AML-193 (cell line): ENCODE results near the gene EMID1.
A peak's percentile ranks its signal among the peaks of the same experiment; 100 is the strongest.

Experiments used
- DNase-seq, 2 experiments: peaks; one replicate each; lab custom pipeline; 2025; lab: John Stamatoyannopoulos, UW

Gene EMID1

GRCh38 chr22:29205594-29206371 lies at the start of gene EMID1:
Gene EMID1, plus strand, starts transcription at chr22:29205896. Its CDS starts 143 bp downstream, at chr22:29206039.
- DNase-seq = peak in 1 of 2 experiments; percentile 6

DNA sequence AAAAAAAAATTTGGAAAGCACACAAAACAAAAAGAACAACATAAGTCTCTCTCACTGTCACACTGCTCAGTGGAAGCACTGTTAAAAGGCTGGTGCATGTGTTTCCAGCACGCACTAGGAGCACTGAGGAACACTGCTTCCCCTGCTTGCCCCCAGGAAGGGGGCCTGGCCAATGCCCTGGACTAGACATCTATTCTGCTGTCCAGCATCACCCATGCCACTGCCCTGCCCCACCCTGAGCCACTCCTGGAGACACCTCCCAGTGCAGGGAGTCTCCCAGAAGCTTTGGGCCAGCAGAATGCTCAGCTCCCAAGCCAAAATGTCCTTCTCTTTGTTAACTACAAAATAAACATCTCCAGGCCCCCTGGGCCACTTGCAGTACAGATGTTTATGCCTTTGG lies 49.7 kb upstream of the EMID1 start:
- DNase-seq = no peak

GRCh38 chr22:29156507-29156906 lies 49.2 kb upstream of the EMID1 start:
- DNase-seq = no peak

- DNase-seq = no peak
These were observed 47.7 kb upstream of the EMID1 start for GRCh38 chr22:29157759-29158535.

- no peak for DNase-seq
These were observed 47.1 kb upstream of the EMID1 start for GRCh38 chr22:29158546-29158945.

DNA sequence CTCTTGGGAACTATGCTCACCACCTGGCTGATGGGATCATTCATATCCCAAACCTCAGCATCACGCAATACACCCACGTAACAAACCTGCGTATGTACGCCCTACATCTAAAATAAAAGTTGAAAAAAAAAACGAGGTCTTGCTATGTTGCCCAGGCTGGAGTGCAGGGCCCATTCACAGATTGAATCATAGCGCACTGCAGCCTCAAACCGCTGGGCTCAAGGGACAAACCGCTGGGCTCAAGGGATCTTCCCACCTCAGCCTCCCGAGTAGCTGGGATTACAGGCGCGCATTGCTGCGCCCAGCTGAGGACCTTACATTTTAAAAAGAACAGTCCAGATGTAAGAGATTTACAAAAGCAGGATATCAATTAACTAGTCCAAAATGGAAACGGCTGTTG lies 41.9 kb upstream of the EMID1 start:
- DNase-seq = no peak

- no peak for DNase-seq
These were observed 40.2 kb upstream of the EMID1 start for GRCh38 chr22:29165321-29166060.

DNA sequence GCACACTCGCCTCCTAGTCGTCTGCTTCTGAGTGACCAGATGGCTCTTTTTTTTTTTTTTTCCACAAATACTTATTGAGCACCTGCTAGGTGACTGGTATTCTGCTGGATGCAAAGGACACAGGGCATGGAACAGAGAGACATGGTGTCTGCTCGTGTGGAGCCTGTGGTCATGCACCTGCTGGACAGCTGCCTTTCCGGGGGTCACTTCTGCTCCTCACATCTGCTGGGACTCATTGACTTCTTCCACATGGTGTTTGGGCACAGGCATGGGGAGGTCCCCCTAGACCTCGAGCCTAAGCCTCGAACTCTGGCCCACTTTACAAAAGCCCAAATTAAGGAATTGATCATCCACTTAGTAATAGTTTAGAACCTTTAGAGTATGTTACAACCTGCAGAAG lies 39.5 kb upstream of the EMID1 start:
- DNase-seq = no peak

GRCh38 chr22:29167032-29167911 lies 38.4 kb upstream of the EMID1 start:
- peak; percentile 96 for DNase-seq

DNA sequence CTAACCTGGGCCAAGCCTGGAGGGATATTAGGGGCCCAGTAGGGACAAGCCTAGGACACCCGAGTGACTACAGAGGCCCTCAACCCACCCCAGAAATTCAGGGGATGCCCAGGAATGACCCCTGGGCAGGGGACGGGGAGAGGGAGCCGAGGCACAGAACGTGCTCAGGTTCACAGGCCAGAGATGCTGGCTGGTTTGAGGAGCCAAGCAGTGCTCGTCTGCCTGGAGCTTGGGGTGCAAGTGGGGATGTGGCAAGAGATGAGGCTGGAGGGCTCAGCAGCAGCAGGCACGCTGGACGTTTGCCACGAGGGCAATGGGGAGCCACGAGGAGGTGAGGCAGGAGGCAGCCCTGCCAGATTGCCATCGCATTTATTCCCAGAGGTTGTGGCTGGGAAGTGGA lies 34.0 kb upstream of the EMID1 start:
- no peak for DNase-seq

DNA sequence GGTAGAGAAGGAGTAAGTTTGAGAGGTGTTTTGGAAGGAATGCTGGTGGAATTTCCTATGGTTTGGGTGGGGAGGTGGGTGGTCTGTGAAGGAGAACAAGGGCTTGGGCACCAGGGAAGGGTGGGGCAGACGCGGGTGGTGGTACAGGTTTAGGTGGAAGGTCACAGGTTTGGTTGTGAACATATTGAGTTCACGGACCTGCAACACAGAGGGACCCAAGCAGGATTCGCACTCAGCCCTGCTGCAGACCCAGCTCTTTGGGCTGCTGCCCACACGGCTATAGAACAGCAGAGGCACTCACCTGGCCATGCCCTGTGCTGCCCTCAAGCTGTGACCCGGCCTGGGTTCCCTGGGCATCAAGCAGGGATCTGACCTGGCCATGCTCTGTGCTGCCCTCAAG lies 33.5 kb upstream of the EMID1 start:
- DNase-seq = no peak

DNA sequence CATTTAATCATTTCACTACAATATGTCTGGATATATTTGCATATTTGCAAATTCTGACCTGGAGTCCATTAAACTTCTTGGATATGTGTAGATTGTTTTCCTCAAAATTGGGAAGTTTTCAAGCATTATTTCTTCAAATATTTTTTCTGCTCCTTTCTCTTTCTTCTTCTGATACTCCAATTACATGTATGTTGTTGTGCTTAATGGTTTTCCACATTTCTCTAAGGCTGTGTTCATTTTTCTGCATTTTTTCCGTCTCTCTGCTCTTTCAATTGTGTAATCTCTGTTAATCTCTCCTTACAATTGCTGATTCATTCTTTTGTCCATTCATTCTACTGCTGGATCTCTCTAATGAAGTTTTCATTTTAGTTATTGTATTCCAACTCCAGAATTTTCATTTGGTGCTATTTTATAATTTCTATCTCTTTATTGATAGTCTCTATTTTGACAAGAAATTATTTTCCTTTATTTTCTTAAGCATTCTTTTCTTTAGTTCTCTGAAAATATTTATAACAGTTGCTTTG lies 30.3 kb upstream of the EMID1 start:
- DNase-seq = no peak

GRCh38 chr22:29183971-29184848 lies 21.5 kb upstream of the EMID1 start:
- no peak for DNase-seq

DNA sequence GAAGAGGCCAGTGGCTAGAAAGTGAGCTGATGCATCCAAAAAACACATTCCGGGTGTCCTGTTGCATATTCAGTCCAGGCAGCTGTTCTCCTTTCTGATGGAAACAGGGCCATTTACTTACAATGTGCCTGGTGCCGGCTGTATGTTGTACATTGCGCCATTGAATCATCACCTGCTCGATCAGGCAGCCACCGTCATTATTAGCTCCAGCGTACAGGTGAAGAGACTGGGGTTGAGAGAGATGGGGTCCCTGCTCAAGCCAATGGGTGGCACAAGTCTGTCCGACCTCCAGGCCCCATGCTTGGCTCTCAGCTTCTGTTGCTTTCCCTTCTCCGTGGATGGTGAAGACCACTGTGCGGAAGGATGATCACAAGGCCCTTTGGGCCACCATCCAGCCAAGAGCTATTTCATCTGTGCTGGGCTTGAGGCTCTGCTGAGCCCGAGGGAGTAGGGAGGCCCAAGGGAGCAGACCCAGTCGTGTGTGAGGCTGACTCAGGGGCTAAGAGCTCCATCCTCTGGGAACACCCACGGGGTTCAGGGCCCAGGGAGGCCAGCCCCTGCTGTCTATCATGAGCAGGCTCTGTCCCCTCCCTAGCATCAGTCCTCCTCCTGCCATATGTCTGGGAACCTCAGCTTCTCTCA lies 20.7 kb upstream of the EMID1 start:
- no peak for DNase-seq

DNA sequence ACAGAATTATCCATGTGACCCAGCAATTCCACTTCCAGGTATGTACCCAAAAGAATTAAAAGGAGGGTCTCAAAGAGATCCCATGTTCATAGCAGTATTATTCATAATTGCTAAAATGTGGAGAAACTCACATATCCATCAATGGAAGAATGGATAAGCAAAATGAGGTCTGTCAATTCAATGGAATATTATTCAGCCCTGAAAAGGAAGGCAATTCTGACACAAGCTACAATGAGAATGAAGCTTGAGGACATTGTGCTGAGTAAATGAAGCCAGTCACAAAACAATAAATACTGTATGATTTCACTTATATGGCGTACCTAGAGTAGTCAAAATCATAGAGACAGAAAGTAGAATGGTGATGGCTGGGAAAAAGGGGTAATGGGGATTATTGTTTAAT lies 19.4 kb upstream of the EMID1 start:
- no peak for DNase-seq

DNA sequence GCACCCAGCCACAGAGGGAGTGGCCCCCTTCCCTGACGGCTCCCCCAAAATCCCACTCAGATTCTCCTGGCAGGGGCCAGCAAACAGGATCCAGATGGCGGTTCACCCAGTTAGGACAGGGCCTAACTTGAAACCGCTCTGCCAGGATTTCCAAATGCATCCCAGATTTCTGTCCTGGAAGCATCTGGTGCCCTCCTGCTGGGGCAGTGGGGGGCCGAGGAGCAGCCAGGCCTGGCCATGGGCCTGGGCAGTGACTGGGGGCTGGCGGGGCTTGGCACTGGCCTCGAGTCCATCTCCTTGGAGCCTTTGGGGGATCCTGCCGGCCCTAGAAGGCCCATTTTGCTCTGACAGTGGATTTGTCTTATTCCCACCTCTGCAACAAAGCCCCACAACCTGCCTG lies 17.9 kb upstream of the EMID1 start:
- no peak for DNase-seq

GRCh38 chr22:29190051-29190450 lies 15.6 kb upstream of the EMID1 start:
- DNase-seq = no peak

DNA sequence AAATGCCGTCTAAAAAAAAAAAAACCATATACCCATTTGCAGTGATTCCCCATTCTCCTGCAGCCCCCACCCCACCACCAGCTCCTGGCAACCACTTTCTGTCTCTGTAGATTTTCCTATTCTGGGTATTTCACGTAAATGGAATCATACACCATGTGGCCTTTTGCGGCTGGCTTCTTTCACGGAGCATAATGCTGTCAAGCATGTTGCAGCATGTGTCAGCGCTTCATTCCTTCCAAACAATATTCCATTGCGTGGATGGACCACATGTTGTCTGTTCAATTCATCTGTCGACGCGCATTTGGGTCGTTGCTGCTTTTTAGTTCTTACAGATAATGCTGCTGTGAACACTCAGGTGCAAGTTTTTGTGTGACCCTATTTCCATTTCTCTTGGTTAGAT lies 14.8 kb upstream of the EMID1 start:
- no peak for DNase-seq

GRCh38 chr22:29193021-29193420 lies 12.7 kb upstream of the EMID1 start:
- DNase-seq = no peak

- DNase-seq = no peak
These were observed 11.5 kb upstream of the EMID1 start for GRCh38 chr22:29194184-29194583.
